ENCODE measurements around the gene CAPN5. TPM values are rescaled to one million over a fixed set of nuclear protein-coding genes. Genes with fewer than 3 reads are reported as not detected.

Gene CAPN5
- total RNA-seq, 4 donors from 2014 or later: 4.0 to 11.3 (median 6.0) TPM

- intact Hi-C loops (cut with DNase I): no loop called here
- H3K27me3 ChIP-seq: peaks cover 0 to 59% (median 18%) of the 10 kb centered on the region in 4 donors
- H3K36me3 ChIP-seq: no peaks in the 10 kb centered on the region
- H3K9me3 ChIP-seq: no peaks in the 10 kb centered on the region
- peaks cover 7 to 14% (median 12%) of the 10 kb centered on the region in 4 donors for H3K4me1 ChIP-seq
- WGBS: 80% methylated on average over 10 of the region's 10 CpGs
- H3K27ac ChIP-seq (replicated peaks in 1 of 4): no peak overlapping the region
- peak; percentile 86 for DNase-seq (ENCODE audit: extremely low spot score)
- H3K4me3 ChIP-seq: no peak overlapping the region
- TF ChIP-seq CTCF (IDR thresholded peaks at IDR 0.05) (no peak), POLR2AphosphoS5 (IDR thresholded peaks at IDR 0.05) (no peak), EP300 (IDR thresholded peaks at IDR 0.05) (no peak), POLR2A (IDR thresholded peaks at IDR 0.05; ENCODE audit: low read depth) (no peak)
Observed at GRCh38 chr11:77038029-77038824, 28.5 kb upstream of the CAPN5 start.

DNA sequence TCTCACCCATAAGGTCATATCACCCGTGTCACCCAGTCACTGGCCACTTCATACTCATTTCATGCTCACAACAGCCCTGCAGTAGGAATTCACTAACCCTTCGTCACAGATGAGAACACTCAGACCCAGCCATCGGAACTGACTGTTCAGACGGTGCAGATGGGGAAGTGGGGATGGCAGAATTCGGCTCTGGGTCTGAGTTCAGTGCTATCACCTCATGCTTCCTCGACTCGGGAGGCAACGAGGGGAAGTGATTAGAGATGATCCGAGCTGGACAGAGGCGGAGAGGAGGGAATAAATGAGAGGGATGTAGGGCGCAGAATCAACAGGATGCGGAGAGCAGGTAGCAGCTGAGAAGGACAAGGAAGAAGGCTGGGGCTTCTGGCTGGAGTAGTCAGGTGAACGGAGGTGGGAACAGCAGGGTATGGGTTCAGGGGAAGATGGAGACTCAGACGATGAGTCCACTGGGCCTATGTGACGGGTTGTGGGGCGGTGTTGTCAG lies 27.9 kb upstream of the CAPN5 start:
- TF ChIP-seq EP300 (IDR thresholded peaks at IDR 0.05) (no peak), POLR2A (IDR thresholded peaks at IDR 0.05; ENCODE audit: low read depth) (no peak), CTCF (IDR thresholded peaks at IDR 0.05) (no peak), POLR2AphosphoS5 (IDR thresholded peaks at IDR 0.05) (no peak)
- peak; percentile 85 for DNase-seq (ENCODE audit: extremely low spot score)
- no peak overlapping the region for H3K27ac ChIP-seq (replicated peaks in 1 of 4)
- peaks cover 7 to 14% (median 12%) of the 10 kb centered on the region in 4 donors for H3K4me1 ChIP-seq
- H3K9me3 ChIP-seq: no peaks in the 10 kb centered on the region
- H3K36me3 ChIP-seq: no peaks in the 10 kb centered on the region
- intact Hi-C loops (cut with DNase I): no loop called here
- peaks cover 0 to 62% (median 18%) of the 10 kb centered on the region in 4 donors for H3K27me3 ChIP-seq
- no peak overlapping the region for H3K4me3 ChIP-seq
- 79% methylated on average over 16 of the region's 16 CpGs for WGBS

- intact Hi-C loops (cut with DNase I): no loop called here
Observed at GRCh38 chr11:77039491-77040400, 27.0 kb upstream of the CAPN5 start.

DNA sequence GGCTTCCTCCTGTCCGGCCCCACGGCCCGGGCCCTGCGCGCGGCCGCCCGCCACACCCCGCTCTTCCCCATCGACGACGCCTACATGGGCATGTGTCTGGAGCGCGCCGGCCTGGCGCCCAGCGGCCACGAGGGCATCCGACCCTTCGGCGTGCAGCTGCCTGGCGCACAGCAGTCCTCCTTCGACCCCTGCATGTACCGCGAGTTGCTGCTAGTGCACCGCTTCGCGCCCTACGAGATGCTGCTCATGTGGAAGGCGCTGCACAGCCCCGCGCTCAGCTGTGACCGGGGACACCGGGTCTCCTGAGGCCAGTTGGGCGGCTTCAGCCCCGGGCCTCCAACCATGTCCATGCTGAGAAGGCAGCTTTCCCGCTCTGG lies 26.4 kb upstream of the CAPN5 start:
- 95% methylated on average over 13 of the region's 37 CpGs for WGBS
- peaks cover 7 to 14% (median 12%) of the 10 kb centered on the region in 4 donors for H3K4me1 ChIP-seq
- no peak for DNase-seq (ENCODE audit: extremely low spot score)
- H3K4me3 ChIP-seq: peak overlapping the region in 1 of 4 donors; percentile 47
- peaks cover 0 to 77% (median 22%) of the 10 kb centered on the region in 4 donors for H3K27me3 ChIP-seq
- TF ChIP-seq CTCF (IDR thresholded peaks at IDR 0.05) (no peak), POLR2A (IDR thresholded peaks at IDR 0.05; ENCODE audit: low read depth) (no peak), EP300 (IDR thresholded peaks at IDR 0.05) (no peak), POLR2AphosphoS5 (IDR thresholded peaks at IDR 0.05) (no peak)
- intact Hi-C loops (cut with DNase I): no loop called here
- no peak overlapping the region for H3K27ac ChIP-seq (replicated peaks in 1 of 4)
- no peaks in the 10 kb centered on the region for H3K9me3 ChIP-seq
- H3K36me3 ChIP-seq: no peaks in the 10 kb centered on the region

More at GRCh38 chr11:77039491-77040400, 27.0 kb upstream of the CAPN5 start:
- peak overlapping the region; percentile 41 to 55 (median 46) for H3K4me3 ChIP-seq
- WGBS: 7% methylated on average over 23 of the region's 109 CpGs
- H3K4me1 ChIP-seq: peaks cover 7 to 14% (median 12%) of the 10 kb centered on the region in 4 donors
- H3K27me3 ChIP-seq: peaks cover 0 to 71% (median 18%) of the 10 kb centered on the region in 4 donors
- H3K27ac ChIP-seq (replicated peaks in 1 of 4): no peak overlapping the region
- H3K36me3 ChIP-seq: no peaks in the 10 kb centered on the region
- TF ChIP-seq EP300 (IDR thresholded peaks at IDR 0.05): no peak
- TF ChIP-seq POLR2AphosphoS5 (IDR thresholded peaks at IDR 0.05): no peak
- TF ChIP-seq POLR2A (IDR thresholded peaks at IDR 0.05; ENCODE audit: low read depth): no peak
- TF ChIP-seq CTCF (IDR thresholded peaks at IDR 0.05): peak in 1 of 3 experiments; percentile 34
- H3K9me3 ChIP-seq: no peaks in the 10 kb centered on the region
- DNase-seq (ENCODE audit: extremely low spot score): no peak
